HepG2 (cell line): ENCODE data around the gene SOX12. TPM values are rescaled to one million over a fixed set of nuclear protein-coding genes. Genes with fewer than 3 reads are reported as not detected.
A peak's percentile ranks its signal among the peaks of the same experiment; 100 is the strongest.

ENCODE experiments used
- NR3C1 ChIP-seq: sonication (generic); formaldehyde crosslinking; IDR thresholded peaks from 2 replicates; pipeline ENCODE4 v1.4.0; 2020; ENCODE audit warnings: missing genetic modification reagents
- PAWR ChIP-seq: sonication (generic); formaldehyde crosslinking; IDR thresholded peaks from 2 replicates; pipeline ENCODE4 v1.4.0; 2020; ENCODE audit warnings: missing genetic modification reagents, mild to moderate bottlenecking, borderline replicate concordance
- SMC3 ChIP-seq: IDR thresholded peaks from 2 replicates; pipeline ENCODE4 v1.6.1; 2011; ENCODE audit warnings: low read length, improper control_type of control experiment
- ZBTB8A ChIP-seq: sonication (generic); formaldehyde crosslinking; IDR thresholded peaks from 2 replicates; pipeline ENCODE4 v1.4.0; 2020; ENCODE audit warnings: mild to moderate bottlenecking, low read depth, missing genetic modification reagents, borderline replicate concordance
- ZFP82 ChIP-seq: sonication (generic); formaldehyde crosslinking; IDR thresholded peaks from 2 replicates; pipeline ENCODE4 v1.5.1; 2020; ENCODE audit warnings: mild to moderate bottlenecking, missing genetic modification reagents, borderline replicate concordance
- ZNF282 ChIP-seq: fragments of 450-650 bp; IDR thresholded peaks from 2 replicates; pipeline ENCODE4 v1.6.1; 2018; ENCODE audit not compliant: partially characterized antibody
- ZNF713 ChIP-seq: sonication (generic); formaldehyde crosslinking; IDR thresholded peaks from 2 replicates; pipeline ENCODE4 v1.4.0; 2020; ENCODE audit warnings: mild to moderate bottlenecking, missing genetic modification reagents
- ZNF790 ChIP-seq: sonication (generic); formaldehyde crosslinking; IDR thresholded peaks from 2 replicates; pipeline ENCODE4 v1.8.0; 2022; ENCODE audit warnings: missing genetic modification reagents, mild to moderate bottlenecking, borderline replicate concordance
- polyA plus RNA-seq, 8 experiments: library from polyadenylated mRNA; depleted of rRNA in 3 of 8; stranded (reverse) in 7 of 8; unstranded in 1 of 8; fragments of >200 nt; fragmentation: Illumina TruSeq in 4 of 8; extraction: Trizol in 4 of 8; gene quantifications; 2 replicates each; pipeline versions ENCODE4 v1.2.1 to v1.2.3, GENCODE V29; 2011 to 2016; ENCODE audit warnings: low read depth in 4 of 8, missing spikeins in 1 of 8, mixed read lengths in 1 of 8; ENCODE audit not compliant: insufficient read depth in 1 of 8
- total RNA-seq, 5 experiments: library from RNA; depleted of rRNA; stranded (reverse); fragments of >200 nt; fragmentation: Illumina TruSeq; extraction: Trizol; gene quantifications; 2 replicates each; pipeline ENCODE4 v1.2.3, GENCODE V29; 2016; ENCODE audit warnings: low read depth in 1 of 5
- TF ChIP-seq, protein P1 (sequence below): sonication (generic); formaldehyde crosslinking; IDR thresholded peaks from 2 replicates; pipeline ENCODE4 v1.4.0; 2020; ENCODE audit warnings: missing genetic modification reagents, mild to moderate bottlenecking, borderline replicate concordance
- TF ChIP-seq, protein P2 (sequence below): sonication (generic); formaldehyde crosslinking; IDR thresholded peaks from 2 replicates; pipeline ENCODE4 v1.8.0; 2023; ENCODE audit warnings: mild to moderate bottlenecking, missing genetic modification reagents
- TF ChIP-seq, protein P3 (sequence below): sonication (generic); formaldehyde crosslinking; IDR thresholded peaks from 2 replicates; pipeline ENCODE4 v1.4.0; 2020; ENCODE audit warnings: missing genetic modification reagents
- TF ChIP-seq, protein P4 (sequence below): sonication (generic); formaldehyde crosslinking; IDR thresholded peaks from 2 replicates; pipeline ENCODE4 v1.8.1; 2023; ENCODE audit warnings: mild to moderate bottlenecking, missing genetic modification reagents
- TF ChIP-seq, protein P5 (sequence below): sonication (generic); formaldehyde crosslinking; IDR thresholded peaks from 2 replicates; pipeline ENCODE4 v1.4.0; 2020; ENCODE audit warnings: mild to moderate bottlenecking, missing genetic modification reagents
- TF ChIP-seq, protein P6 (sequence below): IDR thresholded peaks from 2 replicates; pipeline ENCODE4 v1.6.1; 2012; ENCODE audit warnings: low read depth, low read length, improper control_type of control experiment

Gene SOX12
- total and polyA plus RNA-seq, 2 of the 13 experiments (the other 11 are each of a cell fraction or from before 2014, with no cell fraction given): 10.0 to 18.7 TPM

DNA sequence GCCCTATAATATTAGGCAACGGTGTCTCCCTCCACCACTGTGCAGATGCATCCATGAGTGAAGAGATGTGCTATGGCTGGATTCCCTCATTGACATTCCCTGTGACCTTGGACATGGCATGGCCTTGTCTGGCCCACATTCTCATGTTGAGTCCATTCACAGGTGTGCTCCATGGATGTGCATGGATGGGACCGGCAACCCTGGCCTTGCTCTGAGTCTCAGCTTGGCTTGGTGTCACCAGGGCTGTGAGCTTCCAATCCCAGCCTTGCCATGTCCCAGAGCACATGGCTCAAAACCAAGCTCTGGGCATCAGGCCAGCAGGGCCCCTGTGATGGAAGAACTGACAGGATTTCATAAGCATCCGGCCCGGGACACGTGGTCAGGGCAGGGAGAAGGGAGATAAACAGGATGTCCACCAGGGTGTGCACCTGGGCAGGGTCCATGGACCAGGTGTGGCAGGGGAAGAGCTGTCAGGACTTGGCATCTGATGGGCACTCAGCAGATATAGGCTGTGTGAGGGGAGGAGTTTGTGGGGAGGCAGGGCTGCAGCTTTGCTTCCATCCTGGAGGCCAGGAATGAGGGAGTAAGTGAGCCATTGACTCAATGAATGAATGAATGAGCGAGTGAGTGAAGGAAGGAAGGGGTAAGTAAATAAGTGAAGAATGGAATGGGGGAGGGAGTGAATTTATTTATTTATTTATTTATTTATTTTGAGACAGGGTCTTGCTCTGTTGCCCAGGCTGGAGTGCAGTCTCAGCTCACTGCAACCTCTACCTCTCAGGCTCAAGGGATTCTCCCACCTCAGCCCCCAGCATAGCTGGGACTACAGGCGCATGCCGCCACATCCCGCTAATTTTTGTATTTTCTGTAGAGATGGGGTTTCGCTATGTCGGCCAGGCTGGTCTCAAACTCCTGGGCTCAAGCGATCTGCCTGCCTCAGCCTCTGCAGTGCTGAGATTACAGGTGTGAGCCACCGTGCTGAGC lies 37.2 kb downstream of the SOX12 start (continued):
- TF ChIP-seq, protein P1, sequence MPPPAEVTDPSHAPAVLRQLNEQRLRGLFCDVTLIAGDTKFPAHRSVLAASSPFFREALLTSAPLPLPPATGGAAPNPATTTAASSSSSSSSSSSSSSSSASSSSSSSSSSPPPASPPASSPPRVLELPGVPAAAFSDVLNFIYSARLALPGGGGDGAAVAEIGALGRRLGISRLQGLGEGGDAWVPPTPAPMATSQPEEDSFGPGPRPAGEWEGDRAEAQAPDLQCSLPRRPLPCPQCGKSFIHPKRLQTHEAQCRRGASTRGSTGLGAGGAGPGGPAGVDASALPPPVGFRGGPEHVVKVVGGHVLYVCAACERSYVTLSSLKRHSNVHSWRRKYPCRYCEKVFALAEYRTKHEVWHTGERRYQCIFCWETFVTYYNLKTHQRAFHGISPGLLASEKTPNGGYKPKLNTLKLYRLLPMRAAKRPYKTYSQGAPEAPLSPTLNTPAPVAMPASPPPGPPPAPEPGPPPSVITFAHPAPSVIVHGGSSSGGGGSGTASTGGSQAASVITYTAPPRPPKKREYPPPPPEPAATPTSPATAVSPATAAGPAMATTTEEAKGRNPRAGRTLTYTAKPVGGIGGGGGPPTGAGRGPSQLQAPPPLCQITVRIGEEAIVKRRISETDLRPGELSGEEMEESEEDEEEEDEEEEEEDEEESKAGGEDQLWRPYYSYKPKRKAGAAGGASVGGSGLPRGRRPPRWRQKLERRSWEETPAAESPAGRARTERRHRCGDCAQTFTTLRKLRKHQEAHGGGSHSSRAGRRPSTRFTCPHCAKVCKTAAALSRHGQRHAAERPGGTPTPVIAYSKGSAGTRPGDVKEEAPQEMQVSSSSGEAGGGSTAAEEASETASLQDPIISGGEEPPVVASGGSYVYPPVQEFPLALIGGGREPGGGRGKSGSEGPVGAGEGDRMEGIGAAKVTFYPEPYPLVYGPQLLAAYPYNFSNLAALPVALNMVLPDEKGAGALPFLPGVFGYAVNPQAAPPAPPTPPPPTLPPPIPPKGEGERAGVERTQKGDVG: peak; percentile 98
- TF ChIP-seq ZNF790 (CRISPR knock-in tag) (no peak), ZFP82 (CRISPR knock-in tag) (peak; percentile 55; the same call in 1 of the 2 replicates), SMC3 (peak; percentile 98), ZBTB8A (no peak), PAWR (CRISPR knock-in tag) (no peak; the same call in 1 of the 2 replicates), ZNF713 (CRISPR knock-in tag) (peak; percentile 98; the same call in 1 of the 2 replicates), ZNF282 (no peak), NR3C1 (CRISPR knock-in tag) (no peak)
- TF ChIP-seq, protein P2, sequence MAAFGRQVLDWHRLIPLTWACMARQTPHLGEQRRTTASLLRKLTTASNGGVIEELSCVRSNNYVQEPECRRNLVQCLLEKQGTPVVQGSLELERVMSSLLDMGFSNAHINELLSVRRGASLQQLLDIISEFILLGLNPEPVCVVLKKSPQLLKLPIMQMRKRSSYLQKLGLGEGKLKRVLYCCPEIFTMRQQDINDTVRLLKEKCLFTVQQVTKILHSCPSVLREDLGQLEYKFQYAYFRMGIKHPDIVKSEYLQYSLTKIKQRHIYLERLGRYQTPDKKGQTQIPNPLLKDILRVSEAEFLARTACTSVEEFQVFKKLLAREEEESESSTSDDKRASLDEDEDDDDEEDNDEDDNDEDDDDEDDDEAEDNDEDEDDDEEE (CRISPR knock-in tag): peak; percentile 63; the same call in 1 of the 2 replicates
- TF ChIP-seq, protein P3, sequence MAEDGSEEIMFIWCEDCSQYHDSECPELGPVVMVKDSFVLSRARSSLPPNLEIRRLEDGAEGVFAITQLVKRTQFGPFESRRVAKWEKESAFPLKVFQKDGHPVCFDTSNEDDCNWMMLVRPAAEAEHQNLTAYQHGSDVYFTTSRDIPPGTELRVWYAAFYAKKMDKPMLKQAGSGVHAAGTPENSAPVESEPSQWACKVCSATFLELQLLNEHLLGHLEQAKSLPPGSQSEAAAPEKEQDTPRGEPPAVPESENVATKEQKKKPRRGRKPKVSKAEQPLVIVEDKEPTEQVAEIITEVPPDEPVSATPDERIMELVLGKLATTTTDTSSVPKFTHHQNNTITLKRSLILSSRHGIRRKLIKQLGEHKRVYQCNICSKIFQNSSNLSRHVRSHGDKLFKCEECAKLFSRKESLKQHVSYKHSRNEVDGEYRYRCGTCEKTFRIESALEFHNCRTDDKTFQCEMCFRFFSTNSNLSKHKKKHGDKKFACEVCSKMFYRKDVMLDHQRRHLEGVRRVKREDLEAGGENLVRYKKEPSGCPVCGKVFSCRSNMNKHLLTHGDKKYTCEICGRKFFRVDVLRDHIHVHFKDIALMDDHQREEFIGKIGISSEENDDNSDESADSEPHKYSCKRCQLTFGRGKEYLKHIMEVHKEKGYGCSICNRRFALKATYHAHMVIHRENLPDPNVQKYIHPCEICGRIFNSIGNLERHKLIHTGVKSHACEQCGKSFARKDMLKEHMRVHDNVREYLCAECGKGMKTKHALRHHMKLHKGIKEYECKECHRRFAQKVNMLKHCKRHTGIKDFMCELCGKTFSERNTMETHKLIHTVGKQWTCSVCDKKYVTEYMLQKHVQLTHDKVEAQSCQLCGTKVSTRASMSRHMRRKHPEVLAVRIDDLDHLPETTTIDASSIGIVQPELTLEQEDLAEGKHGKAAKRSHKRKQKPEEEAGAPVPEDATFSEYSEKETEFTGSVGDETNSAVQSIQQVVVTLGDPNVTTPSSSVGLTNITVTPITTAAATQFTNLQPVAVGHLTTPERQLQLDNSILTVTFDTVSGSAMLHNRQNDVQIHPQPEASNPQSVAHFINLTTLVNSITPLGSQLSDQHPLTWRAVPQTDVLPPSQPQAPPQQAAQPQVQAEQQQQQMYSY (CRISPR knock-in tag): no peak
- TF ChIP-seq, protein P4, sequence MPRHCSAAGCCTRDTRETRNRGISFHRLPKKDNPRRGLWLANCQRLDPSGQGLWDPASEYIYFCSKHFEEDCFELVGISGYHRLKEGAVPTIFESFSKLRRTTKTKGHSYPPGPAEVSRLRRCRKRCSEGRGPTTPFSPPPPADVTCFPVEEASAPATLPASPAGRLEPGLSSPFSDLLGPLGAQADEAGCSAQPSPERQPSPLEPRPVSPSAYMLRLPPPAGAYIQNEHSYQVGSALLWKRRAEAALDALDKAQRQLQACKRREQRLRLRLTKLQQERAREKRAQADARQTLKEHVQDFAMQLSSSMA: peak; percentile 95
- TF ChIP-seq, protein P5, sequence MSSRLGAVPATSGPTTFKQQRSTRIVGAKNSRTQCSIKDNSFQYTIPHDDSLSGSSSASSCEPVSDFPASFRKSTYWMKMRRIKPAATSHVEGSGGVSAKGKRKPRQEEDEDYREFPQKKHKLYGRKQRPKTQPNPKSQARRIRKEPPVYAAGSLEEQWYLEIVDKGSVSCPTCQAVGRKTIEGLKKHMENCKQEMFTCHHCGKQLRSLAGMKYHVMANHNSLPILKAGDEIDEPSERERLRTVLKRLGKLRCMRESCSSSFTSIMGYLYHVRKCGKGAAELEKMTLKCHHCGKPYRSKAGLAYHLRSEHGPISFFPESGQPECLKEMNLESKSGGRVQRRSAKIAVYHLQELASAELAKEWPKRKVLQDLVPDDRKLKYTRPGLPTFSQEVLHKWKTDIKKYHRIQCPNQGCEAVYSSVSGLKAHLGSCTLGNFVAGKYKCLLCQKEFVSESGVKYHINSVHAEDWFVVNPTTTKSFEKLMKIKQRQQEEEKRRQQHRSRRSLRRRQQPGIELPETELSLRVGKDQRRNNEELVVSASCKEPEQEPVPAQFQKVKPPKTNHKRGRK (CRISPR knock-in tag): peak; percentile 96
- TF ChIP-seq, protein P6, sequence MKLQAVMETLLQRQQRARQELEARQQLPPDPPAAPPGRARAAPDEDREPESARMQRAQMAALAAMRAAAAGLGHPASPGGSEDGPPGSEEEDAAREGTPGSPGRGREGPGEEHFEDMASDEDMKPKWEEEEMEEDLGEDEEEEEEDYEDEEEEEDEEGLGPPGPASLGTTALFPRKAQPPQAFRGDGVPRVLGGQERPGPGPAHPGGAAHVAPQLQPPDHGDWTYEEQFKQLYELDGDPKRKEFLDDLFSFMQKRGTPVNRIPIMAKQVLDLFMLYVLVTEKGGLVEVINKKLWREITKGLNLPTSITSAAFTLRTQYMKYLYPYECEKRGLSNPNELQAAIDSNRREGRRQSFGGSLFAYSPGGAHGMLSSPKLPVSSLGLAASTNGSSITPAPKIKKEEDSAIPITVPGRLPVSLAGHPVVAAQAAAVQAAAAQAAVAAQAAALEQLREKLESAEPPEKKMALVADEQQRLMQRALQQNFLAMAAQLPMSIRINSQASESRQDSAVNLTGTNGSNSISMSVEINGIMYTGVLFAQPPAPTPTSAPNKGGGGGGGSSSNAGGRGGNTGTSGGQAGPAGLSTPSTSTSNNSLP: peak; percentile 91
